Measurements from ENCODE around the gene PCGF2.

GRCh38 chr17:38713456-38714075, 34.6 kb downstream of the PCGF2 start:
- TF ChIP-seq EP300 (IDR thresholded peaks at IDR 0.05) (no peak), POLR2A (IDR thresholded peaks at IDR 0.05) (no peak), CTCF (IDR thresholded peaks at IDR 0.05) (no peak), POLR2AphosphoS5 (IDR thresholded peaks at IDR 0.05) (no peak)

Data from suprapubic skin (tissue), 4 donors.